Activated CD8-positive, alpha-beta T cell treated with anti-CD3 and anti-CD28 coated beads for 36 hours (primary cell): ENCODE measurements around the gene UPB1. TPM values are rescaled to one million over a fixed set of nuclear protein-coding genes. Genes with fewer than 3 reads are reported as not detected.
A peak's percentile ranks its signal among the peaks of the same experiment; 100 is the strongest.

Experiments used
- ATAC-seq: fragments of 200-7000 bp; cut with Tn5 transposase; one replicate; pipeline ENCODE4 v1.10.0; 2021; ENCODE audit warnings: mild to moderate bottlenecking, moderate library complexity
- CTCF ChIA-PET: fragments of 350-600 bp; sonication (Branson Sonifier 250); formaldehyde crosslinking; loops from one replicate; lab custom pipeline; 2021; ENCODE audit warnings: antibody characterized with exemption; lab: Charles Lee
- POLR2A ChIA-PET: fragments of 350-600 bp; sonication (Branson Sonifier 250); formaldehyde crosslinking; loops from one replicate; lab custom pipeline; 2021; ENCODE audit warnings: antibody characterized with exemption; lab: Charles Lee
- DNase-seq: peaks from one replicate; pipeline ENCODE4 v3.0.0-alpha.2; 2020
- H3K27ac Mint-ChIP-seq: one replicate; pipeline ENCODE4 v1.8.0; 2021; ENCODE audit warnings: mild to moderate bottlenecking, mixed read lengths
- H3K27me3 Mint-ChIP-seq: one replicate; pipeline ENCODE4 v1.8.0; 2021; ENCODE audit warnings: mixed read lengths
- H3K36me3 Mint-ChIP-seq: one replicate; pipeline ENCODE4 v1.8.0; 2021; ENCODE audit warnings: low read depth, mixed read lengths
- H3K4me1 Mint-ChIP-seq: one replicate; pipeline ENCODE4 v1.8.0; 2021; ENCODE audit warnings: low read depth, mixed read lengths
- H3K4me3 Mint-ChIP-seq: one replicate; pipeline ENCODE4 v1.8.0; 2021; ENCODE audit warnings: mild to moderate bottlenecking, moderate library complexity, mixed read lengths
- H3K9me3 Mint-ChIP-seq: one replicate; pipeline ENCODE4 v1.8.0; 2021; ENCODE audit warnings: mixed read lengths
- intact Hi-C: fragments of 100-400 bp; cut with micrococcal nuclease; formaldehyde crosslinking; loops from one replicate; pipeline ENCODE4 v1.10.0; 2022
- total RNA-seq, 2 experiments: library from RNA; stranded (reverse); gene quantifications; one replicate each; pipeline ENCODE4 v1.2.3, GENCODE V29; 2021
- TF ChIP-seq, protein P1 (sequence below): fragments of 200-600 bp; IDR thresholded peaks from one replicate; pipeline ENCODE4 v1.8.0; 2022; ENCODE audit warnings: antibody characterized with exemption, mild to moderate bottlenecking

Gene UPB1
- total RNA-seq, 2 experiments from 2014 or later: 0.16 to 0.49 TPM

DNA sequence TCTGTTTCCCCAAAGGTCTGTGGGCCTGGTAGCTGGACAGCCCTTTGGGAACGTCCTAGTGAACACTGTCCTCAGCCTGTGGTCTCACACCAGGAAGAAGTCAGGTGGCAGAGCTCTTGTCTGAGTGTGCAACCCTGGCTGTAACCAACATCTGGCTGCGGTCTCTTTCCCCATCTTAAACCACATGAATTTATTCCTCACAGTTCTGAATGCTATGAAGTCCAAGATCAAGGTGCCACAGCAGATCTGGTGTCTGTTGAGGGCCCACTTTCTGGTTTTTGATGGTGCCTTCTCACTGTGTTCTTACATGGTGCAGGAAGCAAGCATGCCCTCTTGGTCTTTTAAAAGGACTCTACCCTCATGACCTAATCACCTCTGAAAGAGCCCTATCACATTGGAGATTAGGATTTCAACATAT is 2.7 kb downstream of the UPB1 start:
- peaks cover 12% of the 10 kb centered on the region for H3K4me1 Mint-ChIP-seq
- H3K27me3 Mint-ChIP-seq: peaks cover 15% of the 10 kb centered on the region
- ChIA-PET POLR2A (interaction anchor here (1.5 kb wide), 1 partner anchor 14 kb away, joined by 3 read pairs; no protein-coding TSS in a partner anchor), CTCF (interaction anchor here (1.7 kb wide), 1 partner anchor 76 kb away, joined by 5 read pairs; no protein-coding TSS in a partner anchor)
- DNase-seq (no peak), ATAC-seq (peak; percentile 17)
- no peaks in the 10 kb centered on the region for H3K36me3 Mint-ChIP-seq
- H3K9me3 Mint-ChIP-seq: no peaks in the 10 kb centered on the region
- H3K27ac Mint-ChIP-seq: no peak overlapping the region
- no peak overlapping the region for H3K4me3 Mint-ChIP-seq
- intact Hi-C loops: no loop called here
- TF ChIP-seq, protein P1, sequence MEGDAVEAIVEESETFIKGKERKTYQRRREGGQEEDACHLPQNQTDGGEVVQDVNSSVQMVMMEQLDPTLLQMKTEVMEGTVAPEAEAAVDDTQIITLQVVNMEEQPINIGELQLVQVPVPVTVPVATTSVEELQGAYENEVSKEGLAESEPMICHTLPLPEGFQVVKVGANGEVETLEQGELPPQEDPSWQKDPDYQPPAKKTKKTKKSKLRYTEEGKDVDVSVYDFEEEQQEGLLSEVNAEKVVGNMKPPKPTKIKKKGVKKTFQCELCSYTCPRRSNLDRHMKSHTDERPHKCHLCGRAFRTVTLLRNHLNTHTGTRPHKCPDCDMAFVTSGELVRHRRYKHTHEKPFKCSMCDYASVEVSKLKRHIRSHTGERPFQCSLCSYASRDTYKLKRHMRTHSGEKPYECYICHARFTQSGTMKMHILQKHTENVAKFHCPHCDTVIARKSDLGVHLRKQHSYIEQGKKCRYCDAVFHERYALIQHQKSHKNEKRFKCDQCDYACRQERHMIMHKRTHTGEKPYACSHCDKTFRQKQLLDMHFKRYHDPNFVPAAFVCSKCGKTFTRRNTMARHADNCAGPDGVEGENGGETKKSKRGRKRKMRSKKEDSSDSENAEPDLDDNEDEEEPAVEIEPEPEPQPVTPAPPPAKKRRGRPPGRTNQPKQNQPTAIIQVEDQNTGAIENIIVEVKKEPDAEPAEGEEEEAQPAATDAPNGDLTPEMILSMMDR: no peak

DNA sequence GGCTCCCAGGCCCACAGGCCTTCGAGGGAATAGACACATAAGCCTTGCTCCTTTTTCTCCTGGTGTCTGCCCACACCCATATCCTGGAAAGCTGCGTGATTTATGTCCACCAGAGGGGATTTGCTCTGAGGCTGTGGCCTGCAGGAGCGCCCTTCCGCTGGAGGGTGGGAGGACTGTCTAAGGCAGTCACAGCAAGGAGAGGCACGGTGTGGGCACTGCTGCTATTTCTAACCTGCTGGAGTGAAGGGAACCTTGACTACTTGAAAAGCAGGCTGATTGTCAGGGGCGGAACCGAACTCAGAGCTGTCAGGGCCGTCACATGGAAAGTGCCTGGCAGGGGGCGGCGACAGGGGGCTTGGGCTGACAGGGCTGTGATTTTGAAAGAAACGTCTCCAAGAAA is 3.7 kb downstream of the UPB1 start:
- H3K4me3 Mint-ChIP-seq: no peak overlapping the region
- no peaks in the 10 kb centered on the region for H3K9me3 Mint-ChIP-seq
- H3K36me3 Mint-ChIP-seq: no peaks in the 10 kb centered on the region
- peaks cover 11% of the 10 kb centered on the region for H3K27me3 Mint-ChIP-seq
- intact Hi-C loops: no loop called here
- ChIA-PET POLR2A (interaction anchor here (0.6 kb wide), 2 partner anchors 12 to 167 kb away, joined by 4 read pairs; no protein-coding TSS in a partner anchor), CTCF (interaction anchor here (0.5 to 1.7 kb wide), 2 partner anchors 77 to 515 kb away, joined by 4 to 5 read pairs; no protein-coding TSS in a partner anchor)
- H3K27ac Mint-ChIP-seq: no peak overlapping the region
- ATAC-seq (no peak), DNase-seq (no peak)
- TF ChIP-seq, protein P1: no peak
- H3K4me1 Mint-ChIP-seq: peaks cover 20% of the 10 kb centered on the region

DNA sequence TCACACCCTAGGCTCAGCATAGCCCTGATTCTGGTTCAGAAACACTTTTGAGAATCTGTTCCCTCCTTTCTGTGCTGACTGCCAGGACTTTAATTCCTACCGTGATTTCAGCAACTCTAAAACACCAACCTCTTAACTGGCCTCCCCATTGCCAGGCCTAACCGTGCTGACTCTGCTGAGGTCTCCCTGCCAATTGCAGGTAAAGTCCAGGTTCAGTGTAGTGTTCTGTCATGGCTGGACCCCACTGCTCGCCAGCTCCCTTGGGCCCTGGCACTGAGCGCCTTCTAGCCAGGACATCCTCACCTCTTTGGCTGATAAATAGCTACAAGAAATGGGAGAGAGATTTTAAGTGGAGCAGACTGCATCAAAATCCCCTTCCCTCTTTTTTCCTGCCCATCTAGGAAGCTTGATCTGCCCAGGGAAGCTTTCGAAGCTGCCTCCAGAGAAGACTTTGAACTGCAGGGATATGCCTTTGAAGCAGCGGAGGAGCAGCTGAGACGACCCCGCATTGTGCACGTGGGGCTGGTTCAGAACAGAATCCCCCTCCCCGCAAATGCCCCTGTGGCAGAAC is 4.7 kb downstream of the UPB1 start:
- intact Hi-C loops: loop anchor here (5.0 kb wide), 1 partner anchor 72 kb away; the partner anchor contains the start of gene ADORA2A
- Mint-ChIP-seq H3K4me3 (no peak overlapping the region), H3K27ac (no peak overlapping the region), H3K27me3 (peaks cover 8% of the 10 kb centered on the region), H3K9me3 (no peaks in the 10 kb centered on the region), H3K36me3 (no peaks in the 10 kb centered on the region), H3K4me1 (peaks cover 20% of the 10 kb centered on the region)
- ATAC-seq (no peak), DNase-seq (no peak)
- TF ChIP-seq, protein P1: no peak
- ChIA-PET POLR2A (interaction anchor here (1.1 kb wide), 1 partner anchor 74 kb away, joined by 3 read pairs; no protein-coding TSS in a partner anchor), CTCF (interaction anchor here (0.7 to 0.9 kb wide), 2 partner anchors 28 to 75 kb away, joined by 3 read pairs; no protein-coding TSS in a partner anchor)

DNA sequence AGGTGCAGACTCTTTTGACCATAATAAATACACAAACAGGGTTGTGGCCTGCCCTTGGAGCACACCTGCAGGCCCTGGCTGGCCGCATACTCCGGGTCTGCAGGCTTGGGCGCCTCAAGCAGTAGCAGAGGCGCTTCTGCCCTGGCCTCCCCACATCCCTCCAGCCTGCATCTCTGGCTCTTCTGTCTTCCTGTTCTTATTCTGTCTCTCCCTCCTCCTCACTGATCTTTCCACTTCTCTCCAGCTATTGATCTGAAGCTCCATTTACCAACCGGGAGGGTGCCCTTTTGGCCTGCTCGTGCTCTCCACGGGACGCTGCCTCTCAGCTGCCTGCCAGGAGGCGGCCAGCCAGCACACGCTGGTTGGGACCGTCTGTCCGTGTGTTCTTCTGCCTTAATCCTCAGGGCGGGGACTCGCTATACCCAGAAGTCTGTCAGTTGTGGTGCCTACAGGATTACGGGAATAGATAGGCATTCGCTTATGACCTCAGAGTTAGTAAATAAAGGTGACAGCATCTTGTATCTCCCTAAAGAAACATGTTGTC is 5.2 kb downstream of the UPB1 start:
- Mint-ChIP-seq H3K4me1 (peaks cover 20% of the 10 kb centered on the region), H3K36me3 (no peaks in the 10 kb centered on the region), H3K27ac (no peak overlapping the region), H3K27me3 (peaks cover 2% of the 10 kb centered on the region), H3K4me3 (no peak overlapping the region), H3K9me3 (no peaks in the 10 kb centered on the region)
- POLR2A ChIA-PET: interaction anchor here (1.1 kb wide), 1 partner anchor 74 kb away, joined by 3 read pairs; no protein-coding TSS in a partner anchor
- CTCF ChIA-PET: interaction anchor here (0.7 to 0.9 kb wide), 2 partner anchors 27 to 76 kb away, joined by 3 read pairs; no protein-coding TSS in a partner anchor
- DNase-seq (no peak), ATAC-seq (no peak)
- TF ChIP-seq, protein P1: no peak
- intact Hi-C loops: loop anchor here (5.0 kb wide), 1 partner anchor 73 kb away; the partner anchor contains the start of gene ADORA2A
